ENCODE results near the gene STX18.
"Not testable (repeated sequence)": the region's sequence is repeated elsewhere in the genome, so short reads cannot be mapped to it uniquely, and the experiment has no call there.

STX18 gene

GRCh38 chr4:4552042-4552441 lies 10.2 kb upstream of the STX18 start:
- DNase-seq: not testable (repeated sequence)

DNA sequence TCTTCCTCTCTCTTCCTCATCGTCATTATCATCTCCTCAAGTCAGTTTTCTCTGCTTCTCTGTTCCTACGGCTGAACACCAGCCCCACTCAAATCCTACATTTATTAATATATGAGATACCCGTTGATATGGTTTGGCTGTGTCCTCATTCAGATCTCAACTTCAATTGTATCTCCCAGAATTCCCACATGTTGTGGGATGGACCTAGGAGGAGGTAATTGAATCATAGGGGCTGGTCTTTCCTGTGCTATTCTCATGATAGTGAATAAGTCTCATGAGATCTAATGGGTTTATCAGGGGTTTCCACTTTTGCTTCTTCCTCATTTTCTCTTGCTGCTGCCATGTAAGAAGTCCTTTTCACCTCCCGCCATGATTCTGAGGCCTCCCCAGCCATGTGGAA lies 8.3 kb upstream of the STX18 start:
- DNase-seq: not testable (repeated sequence)

DNA sequence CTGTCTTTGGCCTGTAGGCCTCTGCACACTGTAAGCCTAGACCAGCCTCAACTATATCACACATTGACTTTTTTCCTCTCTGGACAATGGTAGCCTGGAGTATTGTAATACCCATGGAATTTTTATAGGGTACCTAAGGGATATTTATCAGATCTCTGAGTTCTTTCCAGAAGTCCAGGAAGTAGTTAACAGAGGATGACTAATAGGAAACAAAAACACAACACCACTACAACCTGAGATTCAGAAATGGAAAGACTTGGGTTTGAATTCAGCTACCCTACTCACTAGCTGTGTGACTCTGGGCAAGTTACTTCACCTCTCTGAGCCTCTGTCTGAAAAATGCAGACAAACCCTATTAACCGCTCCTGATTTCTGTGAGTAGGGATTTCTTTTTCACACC lies 7.7 kb upstream of the STX18 start:
- no peak for DNase-seq

- DNase-seq: peak; percentile 43
These were observed 1.1 kb upstream of the STX18 start for GRCh38 chr4:4542774-4543485.

- peak; percentile 47 for DNase-seq
These were observed 712 bp downstream of the STX18 start for GRCh38 chr4:4541040-4541631.

DNA sequence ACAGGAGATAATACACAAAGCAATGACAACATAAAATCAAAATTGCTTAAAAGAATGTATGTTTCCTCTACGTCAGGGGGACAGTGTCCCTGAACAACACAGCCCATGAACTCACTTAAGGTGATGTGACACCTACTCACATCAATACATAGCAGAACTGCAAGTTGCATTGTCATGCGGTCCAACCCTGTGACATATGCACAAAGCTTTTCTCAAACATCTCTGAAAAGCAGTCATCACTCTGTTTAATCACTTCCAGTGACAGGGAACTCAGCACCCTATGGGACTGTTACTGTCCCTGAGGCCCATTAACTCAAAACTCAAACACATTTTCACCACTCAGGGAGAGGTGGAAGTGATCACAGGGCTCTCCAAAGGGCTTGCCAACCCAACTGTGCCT lies 2.4 kb downstream of the STX18 start:
- peak; percentile 38 for DNase-seq

DNA sequence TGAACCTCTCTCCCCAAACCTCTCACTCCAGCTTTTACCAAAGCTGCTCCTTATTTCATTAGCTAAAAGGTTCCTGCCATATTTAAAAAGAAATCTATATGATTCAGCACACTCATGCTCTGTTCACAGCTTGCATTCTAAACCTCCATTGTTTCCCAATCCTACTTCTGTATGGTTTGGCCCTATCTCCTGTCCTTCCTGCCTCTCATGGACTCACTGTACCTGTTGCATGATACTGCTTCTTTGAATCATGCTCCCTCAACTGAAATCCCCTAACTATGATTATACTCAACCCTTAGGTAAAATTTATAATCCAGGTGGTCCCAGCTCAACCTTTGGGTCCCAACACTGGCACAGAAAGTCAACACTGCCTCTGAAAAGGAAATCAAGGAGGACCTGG lies 6.3 kb downstream of the STX18 start:
- DNase-seq: no peak

- DNase-seq: no peak
These were observed 7.2 kb downstream of the STX18 start for GRCh38 chr4:4534515-4535145.

DNA sequence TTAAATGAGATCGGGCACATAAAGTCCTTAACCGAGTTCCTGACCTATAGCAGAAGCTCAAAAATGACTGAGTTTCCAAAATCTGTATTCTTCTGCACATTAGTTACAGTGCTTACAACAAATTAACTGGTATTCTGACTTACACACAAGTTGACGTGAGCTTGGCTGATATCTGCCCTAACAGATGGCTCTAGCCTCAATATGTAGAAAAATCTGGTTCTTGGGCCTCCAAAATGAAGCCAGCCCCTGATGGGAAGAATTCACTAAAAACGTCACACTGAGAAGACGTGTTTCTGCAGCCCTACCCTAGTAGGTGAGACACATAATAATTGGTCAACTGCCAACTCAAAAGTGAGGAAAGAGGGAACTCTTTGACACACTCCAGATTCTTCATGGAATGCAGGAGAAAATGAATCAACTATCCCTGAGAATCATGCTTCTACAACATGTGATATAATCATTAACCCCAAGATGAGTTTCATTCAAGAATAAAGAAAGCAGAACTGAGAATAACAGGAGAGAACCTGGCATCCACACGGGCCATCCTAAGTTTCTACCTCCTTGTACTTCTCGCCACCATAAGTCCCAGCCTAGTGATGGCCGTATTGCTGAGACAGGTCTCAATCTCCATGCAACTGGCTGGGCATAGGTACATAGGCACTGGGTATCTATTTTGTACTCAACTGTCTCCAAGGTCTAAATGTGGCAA lies 8.2 kb downstream of the STX18 start:
- no peak for DNase-seq

GRCh38 chr4:4532371-4533154 lies 9.3 kb downstream of the STX18 start:
- DNase-seq: no peak

DNA sequence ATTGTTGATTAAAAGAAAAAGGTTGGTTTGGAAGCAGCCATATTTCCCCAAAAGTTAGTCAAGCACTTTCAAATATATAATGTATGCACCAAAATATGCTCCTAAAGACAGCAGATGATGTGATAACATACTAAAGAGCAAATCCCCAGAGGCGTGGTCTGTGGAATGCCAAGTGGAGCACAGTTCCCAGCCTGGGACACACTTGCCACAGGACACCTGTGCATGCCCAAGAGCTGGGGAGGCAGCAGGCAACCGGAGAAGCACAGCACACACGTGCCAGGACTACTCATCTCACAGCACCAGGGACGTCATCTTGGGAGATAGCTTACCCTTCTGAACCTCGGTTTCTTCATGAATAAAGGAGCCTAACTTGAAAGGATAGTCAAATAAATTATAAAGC lies 12.5 kb downstream of the STX18 start:
- DNase-seq: no peak

- DNase-seq: no peak
These were observed 15.4 kb downstream of the STX18 start for GRCh38 chr4:4526401-4526800.

- DNase-seq: peak; percentile 73
These were observed 17.5 kb downstream of the STX18 start for GRCh38 chr4:4524364-4524763.

GRCh38 chr4:4521731-4522130 lies 20.1 kb downstream of the STX18 start:
- no peak for DNase-seq

DNA sequence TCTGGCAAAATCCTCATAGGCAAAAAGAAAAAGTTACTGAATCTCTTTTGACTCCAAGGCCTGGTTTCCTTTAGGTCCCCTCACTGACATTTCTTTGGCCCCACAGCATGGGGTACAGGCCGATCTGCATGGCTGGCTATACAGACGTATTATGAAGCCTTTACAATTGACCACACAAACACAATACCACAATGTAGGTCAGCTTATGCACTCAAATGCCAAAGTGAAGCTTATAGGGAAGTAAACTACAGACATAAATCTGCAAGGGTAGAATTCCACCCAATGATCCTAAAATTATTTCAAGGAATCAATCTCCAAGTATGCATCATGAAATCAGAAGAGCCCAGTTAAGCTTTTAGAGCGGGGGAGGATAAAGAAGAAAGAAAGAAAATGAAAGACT lies 20.7 kb downstream of the STX18 start:
- DNase-seq: peak; percentile 78

GRCh38 chr4:4519297-4519894 lies 22.5 kb downstream of the STX18 start:
- DNase-seq: peak; percentile 71

DNA sequence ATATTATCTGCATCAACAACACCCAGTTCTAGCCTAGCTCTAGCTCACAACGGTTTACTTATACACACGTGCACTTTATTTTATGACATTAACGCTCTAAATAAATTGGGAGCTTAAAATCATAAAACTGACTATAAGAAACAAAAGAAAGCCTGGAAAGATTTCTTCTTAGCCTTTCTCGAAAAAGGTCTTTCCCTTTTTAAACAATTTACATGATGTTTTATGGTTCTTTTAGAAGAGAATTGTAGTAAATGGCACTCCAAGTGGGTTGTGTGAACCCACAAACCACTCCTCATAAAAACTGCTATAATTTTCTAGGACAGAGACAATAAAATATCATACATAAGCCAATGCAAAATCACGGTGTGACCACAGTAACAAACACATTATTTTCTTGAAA lies 23.1 kb downstream of the STX18 start:
- DNase-seq: no peak

DNA sequence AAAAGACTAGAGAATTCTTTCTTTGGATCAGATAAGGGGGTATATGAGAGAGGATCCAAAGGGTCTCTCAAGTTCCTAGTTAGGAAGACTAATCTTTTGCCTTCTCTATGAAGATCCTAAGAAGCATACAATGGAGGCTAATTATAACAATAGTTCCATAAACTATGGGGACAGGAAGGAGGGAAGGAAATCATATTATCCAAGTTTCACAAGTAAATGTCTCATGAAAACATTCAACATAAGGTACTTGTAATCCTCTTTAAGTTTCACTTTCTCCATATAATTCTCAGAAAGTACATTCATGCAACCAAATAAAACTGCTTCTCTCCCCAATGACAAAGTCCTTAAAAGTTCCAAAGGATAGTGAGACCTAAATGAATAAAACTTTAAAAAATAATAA lies 27.1 kb downstream of the STX18 start:
- no peak for DNase-seq

- DNase-seq: peak; percentile 48
These were observed 29.6 kb downstream of the STX18 start for GRCh38 chr4:4512282-4512681.

- DNase-seq: not testable (repeated sequence)
These were observed 31.2 kb downstream of the STX18 start for GRCh38 chr4:4510641-4511040.

GRCh38 chr4:4509521-4509920 lies 32.3 kb downstream of the STX18 start:
- no peak for DNase-seq

- DNase-seq: peak; percentile 32
These were observed 33.9 kb downstream of the STX18 start for GRCh38 chr4:4507923-4508322.

DNA sequence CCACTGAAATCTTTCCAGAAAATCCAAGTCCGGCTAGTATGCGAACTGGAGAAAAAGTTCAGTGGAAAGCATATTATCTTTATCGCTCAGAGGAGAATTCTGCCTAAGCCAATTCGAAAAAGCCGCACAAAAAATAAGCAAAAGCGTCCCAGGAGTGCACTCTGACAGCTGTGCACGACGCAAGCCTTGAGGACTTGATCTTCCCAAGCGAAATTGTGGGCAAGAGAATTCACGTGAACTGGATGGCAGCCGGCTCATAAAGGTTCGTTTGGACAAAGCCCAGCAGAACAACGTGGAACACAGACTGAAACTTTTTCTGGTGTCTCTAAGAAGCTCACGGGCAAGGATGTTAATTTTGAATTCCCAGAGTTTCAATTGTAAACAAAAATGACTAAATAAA lies 34.4 kb downstream of the STX18 start:
- peak; percentile 56 for DNase-seq

Measured in NCI-H69 (cell line).